ENCODE measurements around the gene FAM53B.

FAM53B gene

GRCh38 chr10:124663228-124663627 is 81.0 kb downstream of the FAM53B start:
- no peak for DNase-seq (ENCODE audit: low spot score)

GRCh38 chr10:124661660-124662180 is 82.5 kb downstream of the FAM53B start:
- DNase-seq (ENCODE audit: low spot score): no peak

GRCh38 chr10:124660404-124661125 is 83.6 kb downstream of the FAM53B start:
- no peak for DNase-seq (ENCODE audit: low spot score)

- DNase-seq (ENCODE audit: low spot score): no peak
Measured at GRCh38 chr10:124659380-124659779, 84.8 kb downstream of the FAM53B start.

GRCh38 chr10:124658591-124659242 is 85.5 kb downstream of the FAM53B start:
- no peak for DNase-seq (ENCODE audit: low spot score)

- no peak for DNase-seq (ENCODE audit: low spot score)
Measured at GRCh38 chr10:124657806-124658205, 86.4 kb downstream of the FAM53B start.

GRCh38 chr10:124656541-124656940 is 87.6 kb downstream of the FAM53B start:
- no peak for DNase-seq (ENCODE audit: low spot score)

GRCh38 chr10:124656113-124656490 is 88.1 kb downstream of the FAM53B start:
- DNase-seq (ENCODE audit: low spot score): no peak

GRCh38 chr10:124655191-124656112 is 88.7 kb downstream of the FAM53B start:
- no peak for DNase-seq (ENCODE audit: low spot score)

- no peak for DNase-seq (ENCODE audit: low spot score)
Measured at GRCh38 chr10:124654686-124655085, 89.5 kb downstream of the FAM53B start.

- DNase-seq (ENCODE audit: low spot score): no peak
Measured at GRCh38 chr10:124653811-124654651, 90.1 kb downstream of the FAM53B start.

- DNase-seq (ENCODE audit: low spot score): no peak
Measured at GRCh38 chr10:124653311-124653710, 90.9 kb downstream of the FAM53B start.

GRCh38 chr10:124652701-124653100 is 91.5 kb downstream of the FAM53B start:
- peak; percentile 35 for DNase-seq (ENCODE audit: low spot score)

GRCh38 chr10:124652200-124652599 is 92.0 kb downstream of the FAM53B start:
- no peak for DNase-seq (ENCODE audit: low spot score)

GRCh38 chr10:124651402-124651891 is 92.7 kb downstream of the FAM53B start:
- DNase-seq (ENCODE audit: low spot score): no peak

- no peak for DNase-seq (ENCODE audit: low spot score)
Measured at GRCh38 chr10:124650820-124651401, 93.3 kb downstream of the FAM53B start.

GRCh38 chr10:124650263-124650662 is 93.9 kb downstream of the FAM53B start:
- no peak for DNase-seq (ENCODE audit: low spot score)

- DNase-seq (ENCODE audit: low spot score): no peak
Measured at GRCh38 chr10:124649214-124649613, 95.0 kb downstream of the FAM53B start.

- peak; percentile 76 for DNase-seq (ENCODE audit: low spot score)
Measured at GRCh38 chr10:124648738-124649137, 95.4 kb downstream of the FAM53B start.

- DNase-seq (ENCODE audit: low spot score): no peak
Measured at GRCh38 chr10:124648131-124648475, 96.1 kb downstream of the FAM53B start.

Data from hematopoietic multipotent progenitor cell treated with erythropoietin and hydrocortisone succinate and interleukin-3 and kit ligand, for 15 days (in vitro differentiated cells).